C4-2B (cell line): Measurements from ENCODE around the gene PGS1.

ENCODE experiments used
- ZFX ChIP-seq: fragments of 450-650 bp; IDR thresholded peaks from 2 replicates; pipeline ENCODE4 v1.6.1; 2017
- TF ChIP-seq, protein P1 (sequence below): fragments of 450-650 bp; conservative IDR thresholded peaks from 2 replicates; pipeline ENCODE4 v1.5.1; 2017; ENCODE audit warnings: mild to moderate bottlenecking

DNA sequence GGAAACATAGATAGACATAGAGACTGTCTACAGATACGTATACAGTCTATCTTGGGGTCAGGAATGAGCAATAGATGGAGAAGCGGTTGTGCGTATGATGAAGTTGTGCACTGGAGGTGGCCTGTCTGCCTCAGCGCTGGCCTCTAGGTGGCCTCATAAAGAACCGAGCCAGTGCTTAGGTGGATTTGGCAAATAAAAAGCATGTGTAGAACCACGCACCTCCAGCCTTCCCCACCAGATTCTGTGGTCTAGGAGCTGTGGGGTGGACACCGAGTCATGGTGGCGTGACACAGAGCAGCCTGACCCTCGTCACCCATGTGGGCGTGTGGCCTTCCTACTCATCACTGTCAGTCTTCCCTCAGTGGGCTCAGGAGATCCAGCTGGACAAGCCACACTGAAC is 34.0 kb downstream of the PGS1 start:
- TF ChIP-seq, protein P1, sequence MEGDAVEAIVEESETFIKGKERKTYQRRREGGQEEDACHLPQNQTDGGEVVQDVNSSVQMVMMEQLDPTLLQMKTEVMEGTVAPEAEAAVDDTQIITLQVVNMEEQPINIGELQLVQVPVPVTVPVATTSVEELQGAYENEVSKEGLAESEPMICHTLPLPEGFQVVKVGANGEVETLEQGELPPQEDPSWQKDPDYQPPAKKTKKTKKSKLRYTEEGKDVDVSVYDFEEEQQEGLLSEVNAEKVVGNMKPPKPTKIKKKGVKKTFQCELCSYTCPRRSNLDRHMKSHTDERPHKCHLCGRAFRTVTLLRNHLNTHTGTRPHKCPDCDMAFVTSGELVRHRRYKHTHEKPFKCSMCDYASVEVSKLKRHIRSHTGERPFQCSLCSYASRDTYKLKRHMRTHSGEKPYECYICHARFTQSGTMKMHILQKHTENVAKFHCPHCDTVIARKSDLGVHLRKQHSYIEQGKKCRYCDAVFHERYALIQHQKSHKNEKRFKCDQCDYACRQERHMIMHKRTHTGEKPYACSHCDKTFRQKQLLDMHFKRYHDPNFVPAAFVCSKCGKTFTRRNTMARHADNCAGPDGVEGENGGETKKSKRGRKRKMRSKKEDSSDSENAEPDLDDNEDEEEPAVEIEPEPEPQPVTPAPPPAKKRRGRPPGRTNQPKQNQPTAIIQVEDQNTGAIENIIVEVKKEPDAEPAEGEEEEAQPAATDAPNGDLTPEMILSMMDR = no peak; the same call in 1 of the 2 replicates
- TF ChIP-seq ZFX = no peak
